NCI-H2081 (cell line): ENCODE measurements around the gene ENHO.

Source experiments
- DNase-seq, 2 experiments: peaks; one replicate each; lab custom pipeline; 2025; lab: John Stamatoyannopoulos, UW

Gene ENHO

DNA sequence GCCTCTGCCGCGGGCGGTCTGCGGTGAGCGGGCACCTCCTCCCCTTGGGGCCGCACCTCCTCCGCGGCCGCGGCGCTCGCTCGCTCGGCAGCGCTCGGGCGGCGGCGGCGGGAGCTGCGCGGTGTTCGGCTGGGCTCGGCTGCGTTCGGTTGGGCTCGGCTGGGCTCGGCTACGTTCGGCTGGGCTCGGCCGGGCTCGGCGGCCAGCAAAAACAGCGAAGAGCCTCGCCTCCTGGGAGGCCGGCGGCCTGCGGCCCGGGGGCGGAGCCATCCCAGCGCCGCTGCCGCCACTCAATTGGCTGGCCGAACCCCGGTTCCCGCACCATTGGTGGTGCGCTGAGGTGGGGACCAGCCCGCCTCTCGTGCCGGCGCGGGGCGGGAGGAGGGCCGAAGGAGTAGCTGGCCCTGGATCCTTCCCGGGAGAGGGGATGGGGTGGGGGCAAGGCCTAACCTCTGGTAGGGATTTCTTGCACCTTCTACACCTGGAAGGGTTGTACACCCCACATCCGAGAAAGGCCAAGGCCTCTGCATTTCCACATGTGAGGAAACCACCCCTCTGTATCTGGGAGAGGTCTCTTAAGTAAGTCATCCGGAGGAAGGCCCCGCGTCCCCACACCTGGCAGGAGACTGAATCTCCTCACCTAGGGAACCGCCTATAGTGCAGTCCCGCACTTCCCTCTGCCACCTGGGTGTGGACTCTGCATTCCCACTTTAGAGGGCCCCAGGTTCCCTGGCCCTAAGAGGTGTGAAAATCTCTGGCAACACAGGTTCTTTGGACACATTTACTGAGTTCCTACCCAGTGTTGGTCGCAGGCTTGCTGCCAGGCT is at the start of gene ENHO:
Gene ENHO (minus strand): TSS at position 20 of the 827 bp plus-strand sequence. CDS start 1,295 bp downstream, outside the sequence.
- DNase-seq = peak; percentile 93 to 95

DNA sequence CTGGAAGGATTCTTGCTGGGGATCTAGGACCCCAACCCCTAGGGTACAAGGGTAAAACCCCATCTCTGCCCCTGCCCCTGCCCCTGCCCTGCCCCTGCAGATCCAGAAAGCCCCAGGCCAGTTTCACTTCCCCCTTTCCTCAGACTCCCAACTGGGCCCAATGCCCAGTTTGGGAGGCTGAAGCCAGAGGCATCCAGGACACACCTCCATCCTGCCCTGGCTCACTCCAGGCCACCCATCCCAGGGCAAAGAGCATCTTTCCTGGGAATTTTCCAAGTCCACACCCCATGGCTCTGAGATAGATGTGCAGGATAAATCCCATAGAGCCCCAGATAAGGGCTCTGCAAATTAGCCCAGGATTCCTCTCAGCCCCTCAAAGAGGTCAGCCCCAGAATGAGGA is 49.3 kb upstream of the ENHO start:
- DNase-seq = no peak

DNA sequence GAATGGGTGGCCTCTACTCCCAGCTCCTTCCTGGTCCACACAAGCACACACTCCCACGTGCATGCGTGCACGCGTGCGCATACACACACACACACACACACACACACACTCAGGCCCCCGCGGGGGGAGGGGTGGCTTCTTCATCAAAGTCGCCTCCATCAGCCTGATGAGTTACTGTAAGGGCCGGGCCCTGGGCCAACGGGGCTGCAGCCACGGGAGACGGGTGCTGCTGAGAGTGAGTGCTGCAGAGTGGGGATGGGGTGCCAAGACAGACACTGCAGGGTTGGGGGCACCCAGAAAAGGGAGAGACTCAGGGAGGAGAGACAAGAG is 48.7 kb upstream of the ENHO start:
- no peak for DNase-seq

- DNase-seq = no peak
Measured at GRCh38 chr9:34570809-34571480, 48.2 kb upstream of the ENHO start.

- DNase-seq = no peak
Measured at GRCh38 chr9:34570376-34570775, 47.6 kb upstream of the ENHO start.

- DNase-seq = no peak
Measured at GRCh38 chr9:34568774-34569173, 46.0 kb upstream of the ENHO start.

- DNase-seq = no peak
Measured at GRCh38 chr9:34568133-34568532, 45.3 kb upstream of the ENHO start.

- DNase-seq = no peak
Measured at GRCh38 chr9:34566972-34567371, 44.2 kb upstream of the ENHO start.

GRCh38 chr9:34566322-34566721 is 43.5 kb upstream of the ENHO start:
- DNase-seq = no peak

GRCh38 chr9:34565856-34566255 is 43.1 kb upstream of the ENHO start:
- DNase-seq = no peak

- no peak for DNase-seq
Measured at GRCh38 chr9:34564617-34565016, 41.8 kb upstream of the ENHO start.

GRCh38 chr9:34563262-34563661 is 40.5 kb upstream of the ENHO start:
- DNase-seq = no peak

GRCh38 chr9:34562135-34562745 is 39.5 kb upstream of the ENHO start:
- DNase-seq = no peak

- no peak for DNase-seq
Measured at GRCh38 chr9:34560599-34561214, 37.9 kb upstream of the ENHO start.

GRCh38 chr9:34559624-34560455 is 37.0 kb upstream of the ENHO start:
- DNase-seq = no peak

- DNase-seq = peak in 1 of 2 experiments; percentile 31
Measured at GRCh38 chr9:34558919-34559623, 36.3 kb upstream of the ENHO start.

GRCh38 chr9:34558364-34558763 is 35.6 kb upstream of the ENHO start:
- DNase-seq = no peak

GRCh38 chr9:34557426-34558321 is 34.9 kb upstream of the ENHO start:
- DNase-seq = no peak

GRCh38 chr9:34556949-34557348 is 34.2 kb upstream of the ENHO start:
- no peak for DNase-seq

- DNase-seq = no peak
Measured at GRCh38 chr9:34555936-34556525, 33.2 kb upstream of the ENHO start.
